PFSK-1 (cell line): Measurements from ENCODE around the gene FGF9.

ENCODE experiments used
- FOXP2 ChIP-seq: optimal IDR thresholded peaks from 2 replicates; pipeline ENCODE3; 2011; ENCODE audit warnings: borderline replicate concordance, control low read depth, inconsistent platforms; ENCODE audit not compliant: insufficient read depth; ENCODE audit errors: extremely low read length, extremely low read depth
- POLR2AphosphoS5 ChIP-seq: IDR thresholded peaks from 2 replicates; pipeline ENCODE4 v1.6.1; 2012; ENCODE audit warnings: low read depth, mild to moderate bottlenecking, control low read depth, low read length, moderate library complexity
- REST ChIP-seq, 2 experiments: IDR thresholded peaks; 2 replicates each; pipeline versions ENCODE4 v1.6.1 to v1.8.0; 2011 to 2012; ENCODE audit warnings: low read depth in 2 of 2, low read length in 2 of 2, control low read depth in 1 of 2, inconsistent platforms in 1 of 2, mild to moderate bottlenecking in 1 of 2, moderate library complexity in 1 of 2; ENCODE audit not compliant: insufficient read depth in 1 of 2
- SIN3A ChIP-seq: IDR thresholded peaks from 2 replicates; pipeline ENCODE4 v1.6.1; 2012; ENCODE audit warnings: mild to moderate bottlenecking, low read length, moderate library complexity, borderline replicate concordance; ENCODE audit not compliant: insufficient read depth
- TAF1 ChIP-seq: IDR thresholded peaks from 2 replicates; pipeline ENCODE4 v1.6.1; 2012; ENCODE audit warnings: low read length, control low read depth, borderline replicate concordance; ENCODE audit not compliant: insufficient read depth

The FGF9 gene

DNA sequence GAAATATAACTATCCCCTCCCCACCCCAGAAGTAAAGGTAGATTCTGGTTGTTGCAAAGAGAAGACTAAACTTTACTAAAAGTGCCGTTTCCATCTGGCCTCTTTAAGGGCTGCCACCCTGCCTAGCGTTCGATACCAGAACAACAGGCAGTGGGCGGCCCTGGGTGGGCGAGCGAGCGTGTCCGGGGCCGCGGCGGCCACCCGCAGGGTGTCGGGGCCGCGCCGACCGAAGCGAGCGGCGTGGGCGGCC lies 2.6 kb downstream of the FGF9 start:
- TF ChIP-seq POLR2AphosphoS5: no peak
- TF ChIP-seq FOXP2: no peak
- TF ChIP-seq TAF1: no peak
- no peak for TF ChIP-seq REST (IDR thresholded peaks at IDR 0.05; ENCODE audit: insufficient read depth in 1 of 2, low read depth in 2 of 2, low read length in 2 of 2)
- no peak for TF ChIP-seq SIN3A

GRCh38 chr13:21673789-21674489 lies 3.1 kb downstream of the FGF9 start:
- TF ChIP-seq POLR2AphosphoS5 (no peak), FOXP2 (no peak), REST (IDR thresholded peaks at IDR 0.05; ENCODE audit: insufficient read depth in 1 of 2, low read depth in 2 of 2, low read length in 2 of 2) (no peak), TAF1 (no peak), SIN3A (no peak)

GRCh38 chr13:21674490-21675009 lies 3.7 kb downstream of the FGF9 start:
- TF ChIP-seq REST (IDR thresholded peaks at IDR 0.05; ENCODE audit: insufficient read depth in 1 of 2, low read depth in 2 of 2, low read length in 2 of 2): no peak
- no peak for TF ChIP-seq SIN3A
- no peak for TF ChIP-seq TAF1
- no peak for TF ChIP-seq POLR2AphosphoS5
- TF ChIP-seq FOXP2: no peak

DNA sequence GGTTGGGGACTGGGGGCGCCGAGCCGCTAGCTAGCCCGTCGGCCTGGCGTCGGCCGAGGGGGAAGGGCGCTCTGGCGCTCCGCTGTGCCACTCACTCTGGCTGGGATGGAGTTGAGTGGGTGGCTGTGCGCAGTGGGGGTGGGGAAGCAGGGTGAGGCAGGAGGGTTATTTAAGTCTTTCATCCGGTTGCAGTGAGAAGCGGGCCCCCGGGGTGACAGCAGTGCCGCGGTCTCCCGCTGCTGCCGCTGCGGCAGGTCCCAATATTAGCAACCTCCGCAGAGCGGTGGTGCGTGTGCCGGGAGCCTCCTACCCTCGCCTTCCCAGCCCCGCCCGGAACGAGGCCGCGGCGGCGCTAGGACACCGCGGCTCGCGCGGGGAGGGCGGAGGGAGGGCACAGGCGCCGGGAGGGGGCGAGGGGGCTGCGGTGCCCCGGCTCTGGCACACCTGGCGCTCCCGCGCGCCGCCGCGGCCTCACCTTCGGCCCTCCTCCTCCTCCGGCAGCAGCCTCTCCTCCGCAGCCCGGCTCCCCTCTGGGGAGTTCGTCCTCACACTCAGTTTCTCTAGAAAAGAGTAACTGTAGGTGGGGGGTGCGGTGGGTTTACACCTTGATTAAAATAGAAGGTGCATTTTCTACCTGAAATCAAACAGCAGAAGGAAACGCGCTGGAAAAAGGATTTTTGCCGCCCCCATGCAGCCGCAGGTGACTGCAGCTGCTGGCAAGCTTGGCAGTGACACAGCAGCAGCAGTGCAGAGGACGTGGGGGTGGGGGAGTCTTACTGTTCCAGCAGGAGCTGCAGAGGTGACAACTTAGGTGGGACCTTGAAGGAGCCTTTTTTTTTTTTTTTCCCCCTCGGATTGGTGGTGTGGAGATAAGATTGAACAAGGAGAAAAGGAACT lies 4.5 kb downstream of the FGF9 start:
- TF ChIP-seq POLR2AphosphoS5 (no peak), TAF1 (no peak), SIN3A (no peak), REST (IDR thresholded peaks at IDR 0.05; ENCODE audit: insufficient read depth in 1 of 2, low read depth in 2 of 2, low read length in 2 of 2) (no peak), FOXP2 (no peak)
